Measurements from ENCODE around the gene STK11IP.
A peak's percentile ranks its signal among the peaks of the same experiment; 100 is the strongest.

STK11IP gene

GRCh38 chr2:219658196-219658846 is 60.7 kb downstream of the STK11IP start:
- DNase-seq: no peak

GRCh38 chr2:219658874-219659273 is 61.2 kb downstream of the STK11IP start:
- no peak for DNase-seq

- DNase-seq: no peak
Measured at GRCh38 chr2:219661197-219661954, 63.7 kb downstream of the STK11IP start.

- no peak for DNase-seq
Measured at GRCh38 chr2:219661955-219662395, 64.3 kb downstream of the STK11IP start.

- DNase-seq: no peak
Measured at GRCh38 chr2:219662566-219662965, 64.9 kb downstream of the STK11IP start.

- DNase-seq: no peak
Measured at GRCh38 chr2:219663116-219663762, 65.6 kb downstream of the STK11IP start.

- DNase-seq: no peak
Measured at GRCh38 chr2:219664041-219664440, 66.4 kb downstream of the STK11IP start.

GRCh38 chr2:219664944-219665343 is 67.3 kb downstream of the STK11IP start:
- DNase-seq: peak; percentile 74

- DNase-seq: no peak
Measured at GRCh38 chr2:219665926-219666325, 68.3 kb downstream of the STK11IP start.

Data from femur (tissue), 1 donor.